Astrocyte of the hippocampus (primary cell): ENCODE measurements around the gene KCNQ4.

Source experiments
- DNase-seq: peaks from one replicate; pipeline ENCODE4 v3.0.0; 2011; ENCODE audit warnings: low read depth, low spot score

KCNQ4 gene

GRCh38 chr1:40820251-40820797 lies 36.7 kb downstream of the KCNQ4 start:
- no peak for DNase-seq

DNA sequence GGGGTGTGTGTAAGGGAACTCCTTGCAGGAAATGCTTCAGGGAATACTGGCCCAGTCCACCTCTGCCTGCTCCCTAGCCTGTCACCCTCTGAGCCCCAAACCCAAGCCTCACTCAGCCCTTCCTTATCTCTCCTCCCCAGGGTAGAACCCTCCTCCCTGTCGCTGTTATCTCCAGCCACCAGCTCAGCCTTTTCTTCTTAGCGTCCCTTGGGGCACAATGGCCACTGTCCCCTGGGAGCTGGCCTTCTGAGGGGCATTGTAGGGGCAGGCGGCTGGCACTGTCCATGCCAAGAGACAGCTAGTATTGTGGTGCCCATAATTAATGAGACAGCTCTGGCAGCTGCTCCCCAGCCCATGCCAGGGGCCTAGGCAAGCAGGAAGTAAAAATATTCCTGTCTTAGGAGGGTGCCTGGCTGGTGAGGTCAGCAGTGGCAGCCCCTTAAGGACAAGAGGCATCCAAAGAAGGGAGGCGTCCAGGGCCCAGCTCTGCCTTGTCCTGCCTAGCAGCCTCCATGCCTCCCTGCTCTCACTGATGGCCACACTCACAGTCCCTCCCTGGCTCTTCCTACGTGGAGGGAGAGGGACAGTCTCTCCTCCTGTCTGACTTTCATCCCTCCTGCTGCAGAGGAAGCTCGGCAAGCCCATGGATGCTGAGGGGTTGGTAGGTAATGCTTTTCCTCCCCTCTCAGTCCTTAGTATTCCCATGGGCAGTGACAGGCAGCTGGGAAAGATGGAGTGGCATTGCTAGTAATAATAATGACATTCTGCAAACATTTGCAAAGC lies 37.5 kb downstream of the KCNQ4 start:
- DNase-seq, result no peak

DNA sequence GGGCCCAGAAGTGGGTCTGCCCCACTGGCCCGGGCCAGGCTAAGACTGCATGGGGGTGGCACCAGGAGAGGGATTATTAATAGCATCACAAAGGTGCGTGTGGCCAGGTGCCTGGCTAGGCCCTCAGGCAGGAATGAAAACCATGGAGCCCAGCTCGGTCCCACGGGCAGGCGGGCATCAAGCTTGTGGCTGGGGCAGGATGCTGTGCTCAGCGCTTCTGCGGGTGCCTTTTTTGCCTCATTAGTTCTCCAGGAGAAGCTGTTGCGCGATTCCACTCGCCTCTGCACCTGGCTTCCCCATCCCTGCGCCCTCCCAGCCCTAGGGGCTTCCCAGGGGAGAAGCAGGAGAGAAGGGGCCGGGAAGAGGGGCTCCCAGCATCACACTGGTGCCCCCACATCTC lies 39.3 kb downstream of the KCNQ4 start:
- DNase-seq, result no peak

- no peak for DNase-seq
Measured at GRCh38 chr1:40823345-40823744, 39.8 kb downstream of the KCNQ4 start.

- no peak for DNase-seq
Measured at GRCh38 chr1:40823983-40824382, 40.4 kb downstream of the KCNQ4 start.

DNA sequence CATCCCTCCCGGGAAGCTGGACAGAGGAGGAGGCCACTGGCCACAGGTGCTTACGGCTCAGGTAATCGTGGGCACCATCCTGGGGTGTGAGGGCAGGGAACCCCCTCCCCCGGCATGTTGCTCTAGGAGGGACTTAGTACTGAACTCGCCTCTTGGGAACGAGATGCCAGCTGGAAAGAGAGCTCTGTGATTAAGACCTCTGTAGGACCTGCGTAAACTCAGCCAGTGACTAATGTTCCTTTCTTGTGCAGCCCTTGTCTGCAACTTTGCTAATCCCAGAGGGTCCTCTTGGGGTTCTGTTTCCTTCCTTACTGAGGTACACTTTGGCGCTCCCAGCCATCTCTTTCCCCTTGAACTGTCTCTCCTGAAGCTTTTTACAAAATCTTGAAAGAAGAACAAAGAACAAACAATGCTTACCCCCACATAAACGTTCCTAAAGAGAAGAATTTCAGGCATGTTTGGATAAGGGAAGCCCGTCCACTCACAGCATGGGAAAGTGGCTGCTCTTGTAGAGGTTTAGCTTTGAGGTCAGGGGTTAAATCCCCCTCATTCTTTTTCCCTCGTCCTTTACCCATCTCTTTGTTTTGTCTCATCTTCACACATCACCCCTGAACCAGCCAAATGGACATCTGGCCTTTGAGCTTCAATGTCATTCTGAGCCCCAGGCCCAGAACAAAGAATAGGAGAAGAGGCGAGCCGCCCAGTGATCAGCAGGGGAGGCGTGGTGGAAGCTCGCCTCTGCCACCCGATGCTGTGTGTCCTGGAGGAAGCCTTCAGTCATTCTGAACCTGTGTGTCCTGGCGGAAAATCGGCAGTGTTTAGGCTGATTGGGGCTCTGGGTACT lies 41.2 kb downstream of the KCNQ4 start:
- peak; percentile 83 for DNase-seq

DNA sequence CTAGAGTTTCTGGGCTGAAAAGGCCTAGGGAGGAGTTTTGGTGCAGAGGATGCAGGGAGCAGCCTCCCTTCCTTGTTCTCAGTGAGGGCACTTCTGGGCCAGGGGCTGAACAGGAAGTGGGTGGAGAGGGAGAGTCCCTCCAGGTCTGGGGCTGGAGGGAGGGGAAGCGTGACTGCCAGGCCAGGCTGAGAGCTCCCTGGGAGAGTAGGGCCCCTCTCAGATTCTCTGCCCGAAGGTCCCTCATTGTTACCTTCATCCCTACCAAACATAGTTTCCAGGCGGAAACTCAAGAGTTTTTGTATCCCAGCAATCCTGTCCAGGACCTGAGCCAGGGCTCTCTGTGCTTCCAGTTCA lies 41.8 kb downstream of the KCNQ4 start:
- DNase-seq, result peak; percentile 40

GRCh38 chr1:40825996-40826395 lies 42.4 kb downstream of the KCNQ4 start:
- peak; percentile 26 for DNase-seq

DNA sequence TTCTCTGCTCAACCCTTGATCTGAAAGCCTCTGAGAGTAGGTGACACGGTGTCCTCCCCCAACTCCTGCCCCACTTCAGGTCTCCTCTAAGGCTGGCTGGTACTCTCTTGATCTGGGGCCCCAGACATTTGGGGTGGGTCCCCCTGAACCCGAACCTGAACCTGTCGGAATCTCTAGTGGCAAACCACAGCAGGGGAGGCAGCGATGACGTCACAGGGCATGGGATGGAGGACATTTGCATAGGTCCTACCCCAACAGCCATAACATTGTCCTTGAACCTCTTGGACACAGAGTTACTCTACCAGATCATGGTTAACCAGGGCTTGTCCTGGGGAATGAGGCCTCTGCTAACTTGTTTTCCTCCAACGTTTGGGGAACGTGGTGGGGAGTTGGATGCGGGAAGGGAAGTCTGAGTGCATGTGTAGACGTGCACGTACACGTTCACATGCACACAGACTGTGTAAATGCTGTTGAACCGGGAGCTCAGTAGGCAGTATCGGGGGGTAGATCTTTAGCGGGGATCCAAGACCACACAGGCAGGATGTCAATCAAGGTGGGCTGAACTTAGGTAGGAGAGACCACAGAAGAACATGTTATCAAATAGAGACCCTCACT lies 46.2 kb downstream of the KCNQ4 start:
- no peak for DNase-seq

DNA sequence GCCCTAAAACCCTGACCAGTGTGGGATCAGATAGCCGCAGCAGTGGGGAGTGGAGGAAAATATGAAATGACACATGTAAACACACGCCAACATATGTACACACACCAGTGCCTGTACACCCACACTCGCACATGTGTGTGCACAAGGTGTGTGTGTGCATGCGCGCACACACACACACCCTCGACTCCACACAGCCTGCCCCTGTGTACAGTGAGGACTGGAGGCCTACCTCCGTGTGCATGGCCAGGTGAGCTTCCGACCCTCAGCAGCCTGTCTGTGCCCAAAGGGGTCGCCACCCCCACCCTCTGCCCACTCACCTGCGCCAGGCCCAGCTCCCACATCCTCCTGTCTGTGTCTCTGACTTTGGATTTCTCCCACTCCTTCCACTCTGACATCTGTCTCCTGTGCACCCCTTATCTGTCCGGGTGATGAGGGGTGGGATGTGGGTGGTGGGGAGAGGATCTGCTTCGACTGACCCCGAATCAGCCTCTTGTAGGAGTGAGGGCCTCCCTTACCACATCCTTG lies 46.9 kb downstream of the KCNQ4 start:
- DNase-seq, result no peak

GRCh38 chr1:40831001-40831732 lies 47.6 kb downstream of the KCNQ4 start:
- DNase-seq, result no peak

DNA sequence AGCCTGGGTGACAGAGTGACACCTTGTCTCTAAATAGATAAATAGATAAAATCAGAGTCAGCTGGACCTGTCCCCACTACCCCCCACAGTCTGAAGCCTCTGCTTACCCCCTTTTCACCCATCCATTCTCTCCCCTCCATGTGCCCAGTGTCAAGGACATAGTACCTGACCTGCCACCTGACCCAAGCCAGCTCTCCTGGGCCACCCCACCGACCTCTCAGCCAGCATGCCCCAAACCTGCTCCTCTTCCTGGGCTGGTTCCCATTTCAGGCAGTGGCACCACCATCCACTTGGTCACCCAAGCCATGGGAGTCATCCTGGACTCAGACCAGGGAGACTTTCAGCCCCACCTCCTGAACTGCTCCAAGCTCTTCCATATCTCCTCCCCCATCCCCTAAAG lies 50.4 kb downstream of the KCNQ4 start:
- DNase-seq, result no peak

- DNase-seq, result no peak
Measured at GRCh38 chr1:40834968-40835545, 51.5 kb downstream of the KCNQ4 start.

- DNase-seq, result no peak
Measured at GRCh38 chr1:40836283-40836682, 52.7 kb downstream of the KCNQ4 start.

GRCh38 chr1:40837601-40838000 lies 54.0 kb downstream of the KCNQ4 start:
- DNase-seq, result no peak

- DNase-seq, result no peak
Measured at GRCh38 chr1:40838045-40838979, 54.7 kb downstream of the KCNQ4 start.

DNA sequence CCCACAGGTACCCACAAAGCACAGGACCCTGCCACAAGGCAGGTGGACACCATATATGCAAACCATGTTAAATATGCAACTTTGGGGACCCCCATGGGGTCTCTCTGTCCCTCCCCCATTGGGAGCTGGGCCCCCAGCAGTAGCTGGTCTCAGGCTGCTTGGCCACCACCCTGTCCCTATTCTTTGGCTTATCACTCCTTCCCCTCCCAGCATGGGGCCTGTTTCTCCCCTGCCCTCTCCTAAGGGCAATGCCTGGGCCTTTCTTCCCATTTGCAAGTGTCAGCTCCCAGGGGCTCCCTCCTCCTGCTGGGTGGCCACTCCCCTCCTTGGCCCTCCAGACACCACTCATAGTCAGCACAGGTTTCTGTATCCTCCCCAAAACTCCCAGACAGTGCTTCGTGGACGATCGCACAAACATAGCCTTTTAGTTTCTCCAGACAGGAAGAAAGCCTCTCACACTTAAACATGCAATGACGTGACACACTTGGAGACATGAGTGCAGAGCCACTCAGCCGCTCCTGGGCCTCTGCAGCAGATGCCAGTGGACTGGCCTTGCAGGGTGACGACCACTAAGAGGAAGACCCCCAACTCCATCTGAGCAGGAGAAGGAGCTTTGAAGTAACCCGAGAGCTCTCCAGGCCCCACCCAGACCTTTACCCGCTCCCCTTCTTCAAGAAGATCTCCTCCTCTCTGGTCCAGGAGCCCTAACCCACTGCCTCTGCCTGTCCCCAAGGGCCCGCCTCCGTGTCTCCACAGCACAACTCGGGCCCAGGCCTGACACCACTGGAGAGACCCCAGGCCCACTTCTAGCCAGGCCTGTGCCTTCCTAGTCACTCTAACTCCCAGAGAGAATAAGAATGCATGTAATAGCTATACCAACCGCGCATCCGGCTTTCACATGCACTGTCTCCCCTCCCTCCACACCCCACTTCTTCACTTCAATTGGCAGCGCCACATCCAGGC lies 55.7 kb downstream of the KCNQ4 start:
- DNase-seq, result no peak

GRCh38 chr1:40839943-40840335 lies 56.4 kb downstream of the KCNQ4 start:
- no peak for DNase-seq
